Gastrocnemius medialis (tissue), 4 donors: ENCODE data around the gene LRRC45.

ENCODE experiments used
- POLR2A ChIP-seq, 2 donors: fragments of 450-650 bp; IDR thresholded peaks; one replicate each; pipeline ENCODE4 v1.6.1; 2017; ENCODE audit warnings: antibody characterized with exemption in 2 of 2, mild to moderate bottlenecking in 2 of 2, moderate library complexity in 2 of 2
- TF ChIP-seq, protein P1 (sequence below), 5 experiments: fragments of 450-650 bp in 3 of 5; fragments of 200-600 bp in 2 of 5; sonication (generic) in 2 of 5; IDR thresholded peaks in 4 of 5; conservative IDR thresholded peaks in 1 of 5; 1 replicate in 4 of 5; 2 replicates in 1 of 5; pipeline ENCODE4 v1.5.1; 2016 to 2019; ENCODE audit warnings: antibody characterized with exemption in 5 of 5, mild to moderate bottlenecking in 3 of 5, moderate library complexity in 3 of 5

- no peak for TF ChIP-seq POLR2A (IDR thresholded peaks at IDR 0.05)
- TF ChIP-seq, protein P1, sequence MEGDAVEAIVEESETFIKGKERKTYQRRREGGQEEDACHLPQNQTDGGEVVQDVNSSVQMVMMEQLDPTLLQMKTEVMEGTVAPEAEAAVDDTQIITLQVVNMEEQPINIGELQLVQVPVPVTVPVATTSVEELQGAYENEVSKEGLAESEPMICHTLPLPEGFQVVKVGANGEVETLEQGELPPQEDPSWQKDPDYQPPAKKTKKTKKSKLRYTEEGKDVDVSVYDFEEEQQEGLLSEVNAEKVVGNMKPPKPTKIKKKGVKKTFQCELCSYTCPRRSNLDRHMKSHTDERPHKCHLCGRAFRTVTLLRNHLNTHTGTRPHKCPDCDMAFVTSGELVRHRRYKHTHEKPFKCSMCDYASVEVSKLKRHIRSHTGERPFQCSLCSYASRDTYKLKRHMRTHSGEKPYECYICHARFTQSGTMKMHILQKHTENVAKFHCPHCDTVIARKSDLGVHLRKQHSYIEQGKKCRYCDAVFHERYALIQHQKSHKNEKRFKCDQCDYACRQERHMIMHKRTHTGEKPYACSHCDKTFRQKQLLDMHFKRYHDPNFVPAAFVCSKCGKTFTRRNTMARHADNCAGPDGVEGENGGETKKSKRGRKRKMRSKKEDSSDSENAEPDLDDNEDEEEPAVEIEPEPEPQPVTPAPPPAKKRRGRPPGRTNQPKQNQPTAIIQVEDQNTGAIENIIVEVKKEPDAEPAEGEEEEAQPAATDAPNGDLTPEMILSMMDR (IDR thresholded peaks at IDR 0.05 in 4 of 5, conservative IDR thresholded peaks at IDR 0.05 in 1 of 5): no peak
Observed at GRCh38 chr17:81993729-81994592, 29.1 kb upstream of the LRRC45 start.
